CD4-positive, alpha-beta T cell treated with Interleukin-21 for 1 hour (primary cell): ENCODE data around the gene ACKR3.

ENCODE experiments used
- DNase-seq: peaks from one replicate; pipeline ENCODE4 v3.0.0-alpha.2; 2020

Gene ACKR3

DNA sequence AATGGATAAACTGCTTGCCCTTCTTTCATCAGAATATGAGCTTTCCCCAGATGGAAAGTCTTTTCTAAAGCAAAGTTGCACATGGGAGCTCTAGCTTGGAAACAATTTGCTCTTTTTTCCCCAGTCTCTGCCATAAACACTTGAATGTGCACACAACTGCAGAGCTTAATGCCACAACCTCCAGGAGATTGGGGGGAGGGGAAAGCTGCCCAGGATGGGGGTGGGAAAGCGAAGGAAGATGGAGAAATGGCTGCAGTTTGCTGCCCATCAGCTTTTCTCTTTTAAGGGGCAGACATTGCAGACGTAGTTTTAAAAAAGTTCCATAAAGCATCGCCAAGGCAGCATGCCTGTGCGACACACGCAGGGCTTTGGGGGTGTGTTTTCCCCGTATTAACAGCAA, 1.5 kb downstream of the ACKR3 start:
- no peak for DNase-seq

DNA sequence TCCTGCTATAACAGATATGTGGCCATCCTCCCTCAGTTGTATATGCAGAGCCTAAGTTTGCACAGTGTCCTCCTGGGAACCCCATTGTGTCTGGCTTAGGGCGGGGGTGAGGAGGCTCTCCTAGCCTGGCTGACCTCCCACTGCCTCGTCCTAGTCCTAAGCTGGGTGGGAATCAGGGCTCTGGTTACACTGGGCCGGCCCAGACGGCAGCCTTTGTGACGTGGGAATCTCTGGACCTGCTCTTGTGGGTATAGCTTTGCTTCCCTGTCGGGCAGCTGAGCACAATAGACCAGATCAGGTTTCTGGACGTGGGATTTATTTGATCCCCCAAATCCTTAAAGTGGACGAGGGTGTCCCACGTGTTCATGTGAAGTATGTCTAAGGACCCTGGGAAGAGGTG, 2.9 kb downstream of the ACKR3 start:
- DNase-seq, result no peak

DNA sequence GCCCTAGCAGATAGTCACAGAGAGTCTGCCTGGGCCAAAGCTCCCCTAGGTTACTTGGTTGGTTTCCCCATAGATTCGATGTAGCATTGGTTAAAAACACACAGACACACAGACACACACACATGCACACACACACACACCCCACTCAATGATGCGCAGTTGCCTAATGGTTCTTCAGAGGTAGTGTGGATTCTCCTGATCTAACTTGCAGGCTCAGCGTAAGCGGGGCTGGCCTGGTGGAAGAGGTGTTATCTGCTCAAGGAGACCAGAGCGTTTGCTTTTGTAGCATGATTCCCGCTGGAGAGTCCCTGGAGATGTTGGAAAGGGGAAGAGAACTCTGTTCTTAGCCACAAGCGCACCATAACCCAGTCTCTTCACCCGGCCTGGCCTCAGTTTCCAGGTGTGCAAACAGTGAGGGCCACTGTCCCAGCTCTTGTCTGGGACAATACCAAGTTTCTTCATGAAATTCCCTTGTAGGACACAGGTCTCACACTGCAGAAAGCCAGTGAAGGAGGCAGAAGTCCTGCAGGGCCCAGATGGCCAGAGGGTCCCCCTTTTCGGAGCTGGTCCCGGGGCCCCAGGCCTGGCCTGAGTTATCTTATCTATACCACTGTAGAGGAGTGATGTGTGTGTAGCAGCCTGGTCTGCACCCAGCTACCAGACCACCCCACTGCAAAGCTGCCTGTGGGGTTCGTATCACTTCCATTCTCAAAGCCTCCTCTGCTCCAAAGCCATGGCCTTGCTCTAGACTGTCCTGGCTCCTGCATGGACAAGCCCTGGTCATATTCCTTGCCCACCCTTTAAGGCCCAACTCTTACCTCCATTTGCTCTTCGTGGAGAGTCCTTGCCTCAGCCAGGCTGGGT, 3.7 kb downstream of the ACKR3 start:
- DNase-seq, result no peak

DNA sequence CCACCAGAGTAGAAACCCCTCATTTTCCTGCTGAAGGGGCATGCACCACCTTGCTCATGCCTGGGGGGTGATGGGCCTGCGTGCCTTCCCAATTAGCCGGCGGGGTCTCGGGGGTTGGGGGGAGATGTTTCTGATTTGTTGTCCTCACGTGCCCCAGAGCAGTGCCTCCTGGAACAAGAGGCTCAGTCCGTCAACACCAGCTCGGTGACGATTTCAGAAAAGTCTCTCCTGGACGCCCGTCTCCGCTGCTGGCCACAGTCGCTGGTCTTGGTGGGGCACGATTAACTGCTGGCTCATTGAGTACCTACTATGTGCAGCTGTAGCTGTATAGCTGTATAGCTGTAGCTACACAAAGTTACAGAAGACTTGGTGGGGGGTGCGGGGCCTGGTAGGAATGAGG, 4.4 kb downstream of the ACKR3 start:
- DNase-seq, result no peak

DNA sequence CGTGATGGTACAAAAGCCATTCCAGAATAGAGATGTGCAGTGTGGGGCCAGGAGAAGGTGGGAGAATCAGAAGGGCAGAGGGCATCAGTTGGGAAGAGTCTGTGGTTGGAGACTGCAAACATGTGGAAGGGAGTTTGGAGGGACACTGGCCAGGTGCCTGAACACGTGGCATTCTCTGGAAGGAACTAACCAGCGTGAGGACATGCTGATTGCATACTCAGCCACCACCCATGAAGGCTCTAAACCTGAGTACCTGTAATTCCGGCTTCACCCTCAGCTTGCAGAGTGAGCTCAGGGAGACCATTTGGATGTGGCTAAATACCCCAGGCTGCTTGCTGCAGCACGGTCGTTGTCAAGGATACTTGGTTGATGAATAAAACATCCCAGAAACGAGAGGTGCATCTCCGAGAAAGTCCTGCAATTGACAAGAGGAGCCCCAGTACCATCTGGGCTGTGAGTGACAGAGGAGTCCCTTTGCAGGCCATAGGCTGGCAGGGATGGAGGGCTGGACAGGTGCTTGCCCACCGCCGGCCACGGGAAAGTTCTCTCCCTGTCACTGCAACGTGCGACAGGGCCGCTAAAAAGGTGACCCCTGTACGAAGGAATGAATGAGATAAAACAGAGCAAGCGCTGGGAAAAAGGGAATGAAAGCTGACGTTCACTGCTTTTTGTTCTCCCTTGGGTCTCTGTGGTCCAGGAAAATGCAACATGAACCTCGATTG, 5.0 kb downstream of the ACKR3 start:
- no peak for DNase-seq

DNA sequence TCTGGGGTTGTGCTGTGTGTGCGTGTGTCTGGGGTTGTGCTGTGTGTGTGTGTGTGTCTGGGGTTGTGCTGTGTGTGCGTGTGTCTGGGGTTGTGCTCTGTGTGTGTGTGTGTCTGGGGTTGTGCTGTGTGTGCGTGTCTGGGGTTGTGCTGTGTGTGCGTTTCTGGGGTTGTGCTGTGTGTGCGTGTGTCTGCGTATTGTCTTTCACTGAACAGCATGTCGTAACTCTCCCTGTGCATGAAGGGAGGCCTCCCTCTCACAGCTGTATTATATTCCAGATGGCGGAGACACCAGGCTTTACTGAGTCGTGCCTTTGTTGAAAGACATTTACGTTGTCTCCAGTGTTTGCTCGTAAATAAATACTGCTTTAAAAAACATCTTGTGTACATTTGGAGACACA, 5.9 kb downstream of the ACKR3 start:
- no peak for DNase-seq

DNA sequence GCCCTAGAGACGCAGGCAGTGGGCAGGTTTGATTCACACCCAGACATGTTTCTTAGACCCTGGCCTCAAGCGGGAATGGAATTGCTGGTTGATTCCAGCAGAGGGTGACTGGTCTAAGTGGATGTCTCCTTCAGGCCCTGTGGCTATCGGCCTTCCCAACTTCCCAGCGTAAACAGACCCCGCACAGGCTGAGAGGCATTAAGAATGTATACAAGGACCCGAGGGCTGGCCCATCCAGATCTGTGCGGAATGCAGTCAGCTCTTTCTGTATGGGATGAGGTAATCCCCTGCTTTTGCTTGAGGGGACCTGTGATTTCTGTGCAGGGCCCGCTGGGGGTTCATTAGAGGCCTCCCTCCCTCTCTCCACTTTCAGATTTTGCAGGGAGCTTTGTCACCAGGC, 6.5 kb downstream of the ACKR3 start:
- no peak for DNase-seq

DNA sequence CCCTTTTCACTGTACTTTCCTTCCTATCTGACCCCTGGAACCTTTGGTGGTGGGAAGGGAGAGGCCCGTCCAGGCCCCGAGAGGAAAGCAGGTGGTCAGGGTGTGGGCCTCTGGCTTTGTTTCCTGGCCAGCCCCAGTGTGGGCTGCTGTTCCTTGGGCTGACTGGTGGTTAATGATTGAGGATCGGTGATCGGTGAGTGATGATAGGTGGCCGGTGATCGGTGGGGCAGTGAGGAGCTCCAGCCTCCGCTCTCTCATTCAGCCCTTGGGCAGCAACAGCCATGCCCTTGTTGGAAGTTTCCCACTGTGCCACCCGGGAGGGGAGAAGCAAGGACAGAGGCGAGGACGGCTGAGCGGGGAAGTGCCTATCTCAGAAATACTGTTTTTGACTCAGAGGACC, 7.3 kb downstream of the ACKR3 start:
- no peak for DNase-seq

DNA sequence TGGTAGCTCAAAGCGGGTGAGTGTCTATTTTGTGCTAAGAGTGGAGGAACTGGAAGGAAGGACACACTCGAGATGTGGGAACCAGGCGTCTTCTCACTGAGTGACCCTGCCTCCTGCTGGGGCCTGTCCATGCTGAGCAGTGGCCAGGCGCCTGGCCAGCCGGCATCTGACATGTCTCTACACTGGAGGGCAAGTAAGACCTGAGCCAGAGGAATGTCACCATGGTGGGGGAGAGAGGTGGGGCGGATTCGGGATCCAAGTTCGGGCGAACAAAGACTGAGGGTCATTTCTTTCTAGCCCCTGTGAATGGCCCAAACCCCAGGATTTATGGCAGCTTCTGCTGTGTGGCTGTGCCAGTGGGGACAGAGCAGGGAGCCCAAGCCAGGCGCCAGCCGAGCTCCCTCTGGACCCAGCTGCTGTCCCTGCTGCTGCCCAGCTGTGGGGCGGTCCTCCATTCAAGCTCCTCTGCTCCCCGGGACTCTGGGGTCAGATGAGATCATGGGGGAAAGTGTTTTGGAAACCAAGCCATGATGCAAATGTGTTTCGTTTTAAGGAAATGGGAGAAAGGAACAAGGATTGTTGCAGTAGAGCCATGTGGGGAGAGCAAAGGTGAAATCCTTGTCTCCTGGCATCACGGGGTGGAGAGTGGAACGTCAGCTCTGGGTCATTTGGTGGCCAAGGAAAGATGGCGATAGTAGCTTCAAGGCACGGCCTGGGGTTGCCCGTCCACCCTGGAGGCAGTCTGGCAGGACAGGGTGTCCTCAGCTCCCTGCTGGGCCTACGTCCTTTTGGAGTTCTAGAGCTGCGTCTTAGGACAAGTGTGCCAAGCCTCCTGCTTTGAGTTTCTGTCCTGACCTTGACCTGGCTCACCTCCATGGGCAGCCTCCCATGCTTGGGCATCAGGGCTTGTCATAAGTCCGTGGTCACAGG, 8.1 kb downstream of the ACKR3 start:
- DNase-seq, result no peak

DNA sequence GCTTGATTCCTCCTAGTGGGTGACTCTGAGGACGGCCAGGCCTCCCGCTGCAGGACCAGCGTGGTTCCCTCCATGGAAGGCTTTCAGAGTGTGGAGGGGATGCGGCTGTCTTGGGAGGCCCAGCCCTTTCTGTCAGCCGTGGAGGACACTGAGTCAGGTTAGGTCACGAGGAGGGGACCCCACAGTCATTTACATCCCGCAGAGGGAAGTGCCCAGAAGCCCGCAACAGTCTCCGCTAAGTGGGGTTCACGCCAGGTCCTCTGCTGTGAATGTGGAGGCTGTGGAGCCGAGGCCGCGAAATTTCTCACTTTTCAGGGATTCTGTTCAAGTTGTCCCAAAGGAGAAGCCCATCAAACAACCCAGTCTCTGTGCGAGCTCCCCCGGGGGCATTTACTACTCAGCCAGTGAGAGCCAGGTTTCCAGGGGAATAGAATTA, 8.8 kb downstream of the ACKR3 start:
- no peak for DNase-seq

DNA sequence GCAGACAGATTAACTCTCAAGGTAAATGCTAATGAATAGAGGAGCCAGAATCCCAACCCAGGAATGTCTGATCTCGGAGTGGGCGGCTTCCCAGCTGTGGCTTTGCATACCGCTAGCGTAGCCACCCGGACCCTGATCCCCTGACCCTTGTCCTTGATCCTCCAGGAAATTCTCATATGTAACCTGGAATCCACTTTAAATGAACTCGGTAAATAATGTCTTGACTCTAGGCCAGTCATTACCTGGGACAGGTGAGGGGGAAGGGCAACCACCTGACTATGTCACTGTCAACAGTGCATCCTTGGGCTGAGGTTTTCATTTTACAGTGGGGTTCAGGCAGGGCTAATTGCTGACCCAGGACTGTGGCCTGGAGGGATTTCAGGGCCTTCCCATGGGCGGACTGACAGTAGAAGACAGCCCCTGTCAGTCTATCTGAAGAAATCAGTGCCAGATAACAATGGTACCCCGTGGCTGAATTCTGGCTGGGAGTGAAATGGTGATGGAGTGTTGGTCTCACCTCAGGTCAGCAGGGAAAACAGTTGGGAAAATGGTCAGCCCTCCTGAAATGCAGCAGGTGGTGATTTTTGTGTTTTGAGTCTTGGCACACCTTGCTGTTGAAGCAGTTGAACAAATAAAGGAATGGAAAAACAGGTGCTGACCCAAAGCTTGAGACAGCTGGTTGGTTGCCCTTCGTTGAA, 9.6 kb downstream of the ACKR3 start:
- no peak for DNase-seq

DNA sequence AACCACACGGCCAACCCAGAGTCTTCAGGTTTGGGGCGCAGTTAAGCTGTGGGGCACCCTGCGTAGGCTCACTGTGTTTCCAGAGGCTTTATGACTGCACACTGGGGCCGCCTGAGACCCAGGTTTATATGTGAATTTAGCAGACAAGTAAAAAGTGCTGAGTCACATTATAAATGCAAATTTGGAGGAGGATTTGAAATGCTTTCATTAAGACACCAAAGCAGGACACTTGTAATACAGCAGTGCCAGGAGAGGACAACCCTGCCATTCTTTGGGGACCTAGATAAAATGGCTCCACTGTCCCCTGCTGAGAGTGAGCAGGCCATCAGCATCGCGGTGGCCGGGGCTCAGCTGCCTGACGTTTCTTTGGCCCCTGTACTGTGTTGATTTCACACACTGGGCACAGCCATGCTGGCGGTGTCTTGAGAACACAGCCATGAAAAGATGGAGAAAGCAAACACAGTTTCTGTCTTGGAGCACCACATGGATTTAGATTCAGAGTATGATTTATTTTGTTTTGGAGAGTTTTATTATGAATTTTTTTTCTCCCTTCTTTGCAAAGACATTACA, 10.2 kb downstream of the ACKR3 start:
- no peak for DNase-seq

DNA sequence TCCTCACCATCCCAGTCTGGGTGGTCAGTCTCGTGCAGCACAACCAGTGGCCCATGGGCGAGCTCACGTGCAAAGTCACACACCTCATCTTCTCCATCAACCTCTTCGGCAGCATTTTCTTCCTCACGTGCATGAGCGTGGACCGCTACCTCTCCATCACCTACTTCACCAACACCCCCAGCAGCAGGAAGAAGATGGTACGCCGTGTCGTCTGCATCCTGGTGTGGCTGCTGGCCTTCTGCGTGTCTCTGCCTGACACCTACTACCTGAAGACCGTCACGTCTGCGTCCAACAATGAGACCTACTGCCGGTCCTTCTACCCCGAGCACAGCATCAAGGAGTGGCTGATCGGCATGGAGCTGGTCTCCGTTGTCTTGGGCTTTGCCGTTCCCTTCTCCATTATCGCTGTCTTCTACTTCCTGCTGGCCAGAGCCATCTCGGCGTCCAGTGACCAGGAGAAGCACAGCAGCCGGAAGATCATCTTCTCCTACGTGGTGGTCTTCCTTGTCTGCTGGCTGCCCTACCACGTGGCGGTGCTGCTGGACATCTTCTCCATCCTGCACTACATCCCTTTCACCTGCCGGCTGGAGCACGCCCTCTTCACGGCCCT, 11.2 kb downstream of the ACKR3 start:
- no peak for DNase-seq

DNA sequence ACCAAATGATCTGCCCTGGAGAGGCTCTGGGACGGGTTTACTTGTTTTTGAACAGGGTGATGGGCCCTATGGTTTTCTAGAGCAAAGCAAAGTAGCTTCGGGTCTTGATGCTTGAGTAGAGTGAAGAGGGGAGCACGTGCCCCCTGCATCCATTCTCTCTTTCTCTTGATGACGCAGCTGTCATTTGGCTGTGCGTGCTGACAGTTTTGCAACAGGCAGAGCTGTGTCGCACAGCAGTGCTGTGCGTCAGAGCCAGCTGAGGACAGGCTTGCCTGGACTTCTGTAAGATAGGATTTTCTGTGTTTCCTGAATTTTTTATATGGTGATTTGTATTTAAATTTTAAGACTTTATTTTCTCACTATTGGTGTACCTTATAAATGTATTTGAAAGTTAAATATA, 11.9 kb downstream of the ACKR3 start:
- no peak for DNase-seq

DNA sequence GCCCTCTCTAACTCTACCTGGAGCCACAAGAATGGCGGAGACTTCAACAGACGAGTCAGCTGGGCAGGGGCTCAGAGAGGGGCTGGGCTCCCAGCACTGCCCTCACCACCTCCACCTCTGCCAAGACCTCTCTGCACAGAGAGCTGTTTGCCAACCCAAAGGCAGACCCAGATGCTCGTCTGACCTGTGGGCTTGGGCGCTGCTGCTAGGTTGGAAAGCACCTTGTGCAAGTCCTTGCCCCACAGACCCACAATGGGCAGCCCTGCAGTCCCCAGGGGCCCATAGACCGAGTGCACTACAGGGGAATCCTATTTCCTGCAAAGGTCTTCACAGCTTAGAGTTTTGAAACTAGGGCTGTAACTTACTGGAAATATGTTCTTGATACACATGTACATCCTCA, 13.3 kb downstream of the ACKR3 start:
- no peak for DNase-seq

DNA sequence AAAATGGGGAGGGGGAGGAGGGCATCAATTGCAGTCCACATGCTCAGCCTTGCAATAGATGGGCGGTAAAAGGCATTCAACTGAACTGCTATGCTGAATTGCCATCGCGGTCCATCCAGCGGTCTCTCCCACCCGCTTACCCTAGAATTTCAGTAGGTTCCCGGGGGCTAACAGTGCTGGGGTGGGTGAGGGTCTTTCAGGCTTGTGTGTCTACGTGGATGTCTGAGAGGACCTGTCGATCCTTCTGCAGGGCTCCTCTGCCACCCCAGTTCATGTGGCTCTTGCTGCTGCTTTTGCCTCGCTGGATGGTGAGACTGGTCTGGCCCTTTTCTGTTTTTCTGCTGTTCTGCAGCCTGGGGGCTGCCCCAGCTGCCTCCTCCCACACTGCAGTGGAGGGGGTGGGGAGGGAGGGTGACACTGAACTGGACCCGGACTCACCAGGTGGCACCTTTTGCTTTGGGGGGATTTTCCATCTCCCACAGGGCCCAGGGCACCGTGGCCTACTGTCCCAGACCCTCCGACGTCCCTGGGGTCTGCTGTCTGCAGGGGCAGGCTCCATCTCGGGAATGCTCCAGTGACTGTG, 14.1 kb downstream of the ACKR3 start:
- no peak for DNase-seq

DNA sequence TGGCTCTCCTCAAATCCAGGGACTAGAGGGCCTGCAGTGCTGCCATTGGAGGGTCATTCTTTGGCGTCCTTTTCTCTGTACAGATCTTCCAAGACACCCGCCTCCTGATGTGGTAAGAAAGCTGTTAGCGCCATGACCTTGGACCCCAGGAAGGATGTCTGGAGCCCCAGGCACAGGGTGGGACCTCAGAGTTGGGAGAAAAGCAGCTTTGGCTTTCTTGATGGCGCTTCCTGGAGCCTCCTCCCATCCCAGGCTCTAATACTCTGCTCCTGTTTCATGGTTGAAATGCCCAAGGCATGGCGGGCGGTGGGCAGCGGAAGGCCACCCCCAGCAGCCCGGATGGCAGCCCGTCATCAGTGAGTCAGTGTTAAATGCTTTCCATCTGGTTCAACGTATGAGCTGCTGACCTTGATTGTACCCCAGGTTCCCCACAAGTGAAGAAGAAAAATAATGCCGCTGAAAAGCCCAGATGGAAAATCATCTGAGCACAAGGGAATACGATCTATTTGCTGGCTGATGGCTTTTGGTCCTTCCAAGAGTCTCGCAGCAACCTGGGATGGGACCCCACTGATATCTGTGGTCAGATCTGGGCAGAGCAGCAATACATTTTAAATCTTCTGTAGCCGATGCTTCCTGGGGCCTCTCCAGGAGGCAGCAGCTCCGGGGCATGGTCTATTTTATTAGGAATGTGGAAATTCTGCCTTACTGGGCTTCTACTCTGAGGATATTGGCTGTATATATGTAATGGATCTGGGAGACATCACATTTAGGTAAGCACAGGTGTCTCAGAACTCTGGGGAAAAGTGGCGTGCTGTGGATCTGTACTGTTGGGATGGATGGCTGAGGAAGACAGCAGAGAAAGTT, 15.1 kb downstream of the ACKR3 start:
- no peak for DNase-seq

DNA sequence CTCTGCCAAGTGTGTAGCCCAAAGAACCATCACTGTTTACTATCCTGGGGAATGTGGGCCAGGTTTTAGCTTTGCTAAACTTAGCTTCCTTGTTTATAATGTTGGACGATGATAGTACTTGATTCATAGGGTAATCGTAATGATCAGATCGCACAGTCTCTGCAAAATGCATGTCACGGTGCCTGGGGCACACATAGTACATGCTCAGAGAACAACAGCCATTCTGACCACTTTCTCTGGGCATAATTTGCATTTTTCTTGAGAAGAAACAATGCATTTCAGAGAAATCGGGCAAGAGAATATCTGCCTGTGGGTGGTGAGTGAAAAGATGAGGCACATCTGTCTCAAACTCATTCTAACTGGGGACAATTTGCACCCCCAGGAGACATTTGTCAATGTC, 16.3 kb downstream of the ACKR3 start:
- no peak for DNase-seq

DNA sequence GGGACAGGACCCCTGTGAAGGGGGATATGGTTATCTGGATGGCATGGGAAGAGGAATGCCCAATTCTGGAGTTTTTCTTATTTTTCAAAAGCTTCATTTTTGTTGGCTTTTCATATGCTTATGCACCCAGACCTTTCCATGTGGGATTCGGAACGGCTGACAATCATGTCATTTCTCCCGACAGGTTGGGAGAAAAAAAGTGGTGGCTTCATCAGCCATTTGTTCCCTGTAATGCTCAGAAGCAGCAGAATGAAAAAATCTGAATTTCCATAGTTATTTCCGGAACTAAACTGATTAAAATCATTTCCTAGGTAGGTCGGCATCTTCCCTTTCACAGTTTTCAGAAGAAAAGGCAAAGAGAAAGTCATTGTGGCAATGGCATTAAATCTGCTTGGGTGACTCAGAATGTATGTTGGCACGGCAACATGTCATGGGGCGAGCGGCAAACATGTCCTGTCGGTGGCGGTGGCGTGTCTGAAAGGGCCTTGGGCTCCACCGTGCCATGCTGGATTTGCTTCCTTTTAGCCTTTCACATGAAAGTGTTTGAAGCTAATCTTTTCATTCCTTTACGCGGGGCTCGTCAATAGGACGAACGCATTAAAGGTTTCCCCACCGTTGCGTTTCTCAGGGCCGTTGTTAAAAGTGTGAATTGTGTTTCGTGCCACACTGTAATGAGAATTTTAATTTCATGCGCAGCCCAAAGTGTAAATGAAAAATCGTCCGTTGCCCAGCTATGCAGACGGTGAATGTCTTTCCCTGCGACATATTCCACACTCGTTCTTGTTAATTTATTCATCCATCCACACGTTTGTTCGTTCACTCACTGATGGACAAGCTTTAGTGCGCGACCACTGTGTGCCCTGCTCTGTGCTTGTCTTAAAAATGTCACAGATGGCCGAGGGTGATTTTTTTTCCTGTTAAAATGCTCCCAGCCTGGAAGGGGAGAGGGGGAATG, 18.5 kb downstream of the ACKR3 start:
- no peak for DNase-seq
